Left kidney (tissue), 2 donors: ENCODE results near the gene PADI4. TPM values are rescaled to one million over a fixed set of nuclear protein-coding genes. Genes with fewer than 3 reads are reported as not detected.
"Not testable (repeated sequence)": the region's sequence is repeated elsewhere in the genome, so short reads cannot be mapped to it uniquely, and the experiment has no call there.

Source experiments
- DNase-seq: peaks from one replicate; pipeline ENCODE4 v3.0.0-alpha.2; 2013
- polyA plus RNA-seq: library from polyadenylated mRNA; unstranded; fragments of 120-200 nt; gene quantifications from one replicate; pipeline ENCODE4 v1.2.1, GENCODE V29; 2013; ENCODE audit not compliant: insufficient read length

Gene PADI4
- polyA plus RNA-seq, 1 donor, result 0.17 TPM

GRCh38 chr1:17392199-17392740 lies 84.3 kb downstream of the PADI4 start:
- DNase-seq, result no peak

GRCh38 chr1:17393230-17393629 lies 85.2 kb downstream of the PADI4 start:
- DNase-seq, result no peak

GRCh38 chr1:17397910-17398695 lies 90.1 kb downstream of the PADI4 start:
- no peak for DNase-seq

- DNase-seq, result no peak
Measured at GRCh38 chr1:17400725-17401341, 92.8 kb downstream of the PADI4 start.

GRCh38 chr1:17401841-17402240 lies 93.8 kb downstream of the PADI4 start:
- no peak for DNase-seq

- DNase-seq, result no peak
Measured at GRCh38 chr1:17403081-17403480, 95.1 kb downstream of the PADI4 start.

- DNase-seq, result peak; percentile 20
Measured at GRCh38 chr1:17404034-17404684, 96.2 kb downstream of the PADI4 start.

- no peak for DNase-seq
Measured at GRCh38 chr1:17404820-17405219, 96.8 kb downstream of the PADI4 start.

- DNase-seq, result peak; percentile 57
Measured at GRCh38 chr1:17405898-17406759, 98.1 kb downstream of the PADI4 start.

- not testable (repeated sequence) for DNase-seq
Measured at GRCh38 chr1:17406760-17407475, 98.9 kb downstream of the PADI4 start.

GRCh38 chr1:17407786-17408514 lies 100.0 kb downstream of the PADI4 start:
- DNase-seq, result not testable (repeated sequence)

GRCh38 chr1:17409391-17409811 lies 101.4 kb downstream of the PADI4 start:
- DNase-seq, result no peak

- DNase-seq, result no peak
Measured at GRCh38 chr1:17412093-17412870, 104.3 kb downstream of the PADI4 start.

Other genes starting within 250 kb of the PADI4 start
- gene PADI2, start 188.7 kb upstream of the PADI4 start, polyA plus RNA-seq, result 2.7 TPM
- 0.10 TPM for gene PADI1, start 103.1 kb upstream of the PADI4 start, polyA plus RNA-seq
- gene PADI3, start 59.1 kb upstream of the PADI4 start, polyA plus RNA-seq, result 0.08 TPM
- gene PADI6, start 64.0 kb downstream of the PADI4 start, polyA plus RNA-seq, result not detected
- 99.2 TPM for gene RCC2, start 131.5 kb downstream of the PADI4 start, polyA plus RNA-seq
- gene ARHGEF10L, start 231.5 kb downstream of the PADI4 start, polyA plus RNA-seq, result 39.2 TPM